GM18873 (cell line): ENCODE data around the gene FASTKD3.

Source experiments
- ATAC-seq: cut with Tn5 transposase; IDR thresholded peaks from one replicate; pipeline ENCODE4 v1.9.1; 2021; ENCODE audit warnings: mild to moderate bottlenecking, moderate library complexity, moderate number of reproducible peaks; ENCODE audit not compliant: unreplicated experiment, low FRiP score

FASTKD3 gene

DNA sequence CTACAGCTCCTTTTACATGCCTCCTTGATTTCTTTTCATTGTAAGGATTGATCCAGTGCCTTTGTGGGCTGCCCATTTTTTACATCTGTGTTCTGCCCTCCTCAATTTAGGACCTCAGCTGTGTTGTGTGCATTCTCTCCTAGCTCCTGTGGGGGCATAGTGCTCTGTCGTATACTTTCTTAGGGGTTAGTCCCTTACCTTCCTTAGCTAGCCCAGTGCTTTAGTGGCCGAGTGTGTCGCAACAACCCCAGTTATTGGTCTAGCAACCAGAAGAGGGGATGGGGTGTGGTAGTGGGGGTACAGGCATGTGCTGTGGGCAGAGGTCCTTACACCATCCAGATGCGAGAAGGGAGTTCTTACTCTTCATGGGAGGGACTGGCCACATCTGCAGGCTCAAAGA, 12.3 kb upstream of the FASTKD3 start:
- no peak for ATAC-seq

GRCh38 chr5:7878381-7878873, 9.6 kb upstream of the FASTKD3 start:
- peak; percentile 97 for ATAC-seq

DNA sequence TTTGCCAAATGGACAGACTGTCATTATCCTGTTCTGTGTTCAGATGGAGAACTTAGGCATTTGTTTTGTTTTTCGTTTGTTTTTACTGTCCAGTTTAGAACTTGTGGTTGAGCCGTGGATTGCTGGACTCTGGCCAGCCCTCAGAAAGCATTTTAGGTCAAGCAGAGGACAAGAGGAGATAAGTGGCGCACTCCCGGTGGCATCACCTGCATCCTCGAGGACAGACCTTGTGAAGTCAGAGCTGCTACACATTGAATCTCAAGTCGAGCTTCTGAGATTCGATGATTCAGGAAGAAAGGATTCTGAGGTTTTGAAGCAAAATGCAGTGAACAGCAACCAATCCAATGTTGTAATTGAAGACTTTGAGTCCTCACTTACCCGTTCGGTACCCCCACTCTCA, 9.0 kb upstream of the FASTKD3 start:
- ATAC-seq, result no peak

DNA sequence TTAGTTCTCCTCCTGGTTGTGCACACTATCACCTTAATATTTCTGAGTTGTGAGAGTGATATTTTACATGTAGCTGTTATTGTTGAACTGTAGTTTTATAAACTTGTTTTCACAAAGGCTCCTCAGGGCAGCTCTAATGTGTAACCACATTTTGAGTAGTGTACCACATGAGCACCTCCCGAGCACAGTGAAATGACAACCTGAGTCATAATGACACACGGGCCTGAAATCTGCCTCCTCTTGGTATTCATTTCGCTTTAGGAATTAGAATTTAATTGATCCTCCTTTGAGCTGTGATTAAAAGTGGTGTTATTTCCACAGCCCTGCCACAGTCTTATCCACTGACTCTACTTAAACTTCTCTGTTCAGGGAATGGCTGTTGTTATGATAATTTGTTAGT, 8.0 kb upstream of the FASTKD3 start:
- peak; percentile 37 for ATAC-seq

DNA sequence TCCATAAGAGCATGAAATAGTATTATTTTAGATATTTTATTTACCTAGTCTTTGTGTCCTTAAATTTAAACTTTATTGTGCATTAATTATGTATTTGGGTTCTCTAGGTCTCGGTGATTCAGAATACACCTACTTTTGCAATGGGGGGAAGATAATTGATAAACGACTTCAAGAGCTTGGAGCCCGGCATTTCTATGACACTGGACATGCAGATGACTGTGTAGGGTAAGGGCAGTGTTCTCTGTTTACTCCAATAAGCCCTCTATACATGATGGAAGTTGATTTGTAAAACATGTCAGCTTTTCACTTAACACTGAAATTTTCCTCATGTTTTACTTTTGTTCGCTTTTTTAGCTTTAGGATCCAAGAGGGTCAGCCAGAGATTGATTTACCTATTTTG, 6.3 kb upstream of the FASTKD3 start:
- ATAC-seq, result no peak

DNA sequence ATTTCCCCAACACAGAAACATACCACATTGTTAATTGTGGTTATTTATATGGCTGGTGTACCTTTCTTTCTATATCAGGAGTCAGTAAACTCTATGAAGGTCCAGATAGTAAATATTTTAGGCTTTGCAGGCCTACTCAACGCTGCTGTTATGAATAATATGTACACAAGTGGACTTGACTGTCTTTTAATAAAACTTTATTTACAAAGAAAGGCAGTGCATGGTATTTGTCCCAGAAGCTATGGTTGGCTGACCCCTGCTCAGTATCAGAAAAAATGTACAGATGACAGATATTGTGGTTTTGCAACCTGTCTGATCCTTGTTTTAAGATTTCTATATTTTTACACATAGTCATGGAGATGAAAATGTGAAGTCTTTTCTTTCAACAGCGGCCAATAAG, 5.8 kb upstream of the FASTKD3 start:
- ATAC-seq, result no peak

GRCh38 chr5:7873216-7873615, 4.4 kb upstream of the FASTKD3 start:
- ATAC-seq, result no peak

GRCh38 chr5:7872517-7873130, 3.8 kb upstream of the FASTKD3 start:
- ATAC-seq, result no peak

GRCh38 chr5:7871653-7872052, 2.8 kb upstream of the FASTKD3 start:
- ATAC-seq, result peak; percentile 23

DNA sequence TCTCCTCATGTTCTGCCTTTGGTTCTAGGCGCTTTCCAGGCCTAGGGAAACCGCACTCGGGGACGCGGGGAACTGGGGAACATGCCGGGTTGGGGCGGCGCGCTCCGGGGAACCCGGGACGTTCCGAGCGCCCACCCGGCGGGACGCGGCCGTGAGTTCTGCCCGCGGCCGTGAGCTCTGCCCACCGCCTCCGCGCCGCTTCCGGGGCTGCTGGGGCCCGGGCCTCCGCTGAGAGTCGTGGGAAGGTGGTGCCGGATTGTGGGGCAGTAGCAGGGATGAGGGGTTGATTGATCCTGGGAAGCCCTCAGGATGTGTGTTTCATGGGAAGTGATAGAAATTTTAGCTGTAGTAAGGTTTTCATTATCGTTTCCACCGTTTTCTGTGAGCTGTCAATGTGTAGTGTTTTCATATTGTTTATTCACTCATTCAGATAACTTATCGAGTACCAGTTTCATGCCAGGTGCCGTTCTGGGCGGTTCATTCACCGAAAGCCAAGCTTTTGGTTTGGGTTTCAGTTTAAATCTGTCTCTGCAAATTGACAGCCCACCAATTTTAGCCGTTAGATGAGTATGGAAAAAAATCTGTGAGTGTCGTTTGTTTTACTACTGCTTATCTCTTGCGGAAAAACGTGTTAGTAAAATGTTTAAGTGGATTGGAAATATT, 774 bp upstream of the FASTKD3 start:
- peak; percentile 33 for ATAC-seq

DNA sequence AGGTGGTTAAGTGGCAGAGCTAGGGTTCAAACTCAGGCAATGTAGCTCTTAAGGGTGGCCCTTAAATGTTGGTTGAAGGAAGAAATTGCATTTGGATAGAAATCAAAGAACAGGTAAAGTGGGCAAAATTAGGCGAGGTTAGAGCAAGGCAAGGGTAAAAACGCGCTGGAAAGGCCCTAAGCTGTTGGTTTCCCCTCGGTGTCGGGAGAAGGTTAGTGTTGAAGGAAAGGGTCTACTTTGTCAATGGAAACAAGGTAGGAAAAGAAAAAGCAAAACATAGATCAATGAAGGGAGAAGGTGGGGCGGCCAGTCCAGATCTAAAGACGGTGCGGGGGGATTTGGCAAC, 431 bp downstream of the FASTKD3 start:
- no peak for ATAC-seq

- no peak for ATAC-seq
These were observed 1.6 kb downstream of the FASTKD3 start for GRCh38 chr5:7867260-7867659.

DNA sequence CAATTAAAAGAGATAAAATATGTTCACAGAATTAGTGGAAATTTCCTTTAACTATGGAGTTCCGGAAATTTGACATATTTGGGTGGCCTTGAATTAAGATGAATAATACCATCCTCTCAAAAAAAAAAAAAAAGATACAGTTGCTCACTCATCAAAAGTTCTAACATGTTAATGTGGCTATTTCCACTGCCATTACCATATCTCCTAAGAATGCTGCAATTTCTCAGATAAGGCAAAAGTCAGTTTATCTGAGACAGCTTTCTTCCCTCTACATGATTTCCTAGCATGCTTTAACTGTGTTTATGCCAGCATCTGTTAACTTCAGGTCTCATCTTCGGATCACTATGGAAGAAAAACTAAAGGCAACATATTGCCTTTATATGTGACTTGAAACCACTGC, 2.6 kb downstream of the FASTKD3 start:
- no peak for ATAC-seq

GRCh38 chr5:7857926-7858632, 10.8 kb downstream of the FASTKD3 start:
- ATAC-seq, result no peak

DNA sequence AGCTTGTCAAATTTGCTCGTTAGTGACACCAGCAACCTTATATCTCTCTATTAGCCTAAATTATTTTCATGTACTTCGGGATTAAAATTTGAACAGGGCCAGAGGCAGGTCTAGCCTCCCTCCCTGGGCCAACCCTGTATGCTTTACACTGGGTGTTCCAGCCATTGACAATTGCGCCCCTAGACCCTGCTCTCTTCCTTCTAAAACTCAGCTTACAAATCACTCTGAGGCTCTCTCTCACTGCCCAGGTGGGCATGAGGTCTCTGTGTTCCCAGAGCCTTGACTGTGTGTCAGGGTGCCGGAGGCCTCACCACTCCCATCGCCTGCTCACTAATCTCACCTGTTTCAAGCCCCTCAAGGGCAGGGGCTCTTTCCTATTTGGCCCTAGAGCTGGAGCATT, 11.5 kb downstream of the FASTKD3 start:
- ATAC-seq, result no peak

DNA sequence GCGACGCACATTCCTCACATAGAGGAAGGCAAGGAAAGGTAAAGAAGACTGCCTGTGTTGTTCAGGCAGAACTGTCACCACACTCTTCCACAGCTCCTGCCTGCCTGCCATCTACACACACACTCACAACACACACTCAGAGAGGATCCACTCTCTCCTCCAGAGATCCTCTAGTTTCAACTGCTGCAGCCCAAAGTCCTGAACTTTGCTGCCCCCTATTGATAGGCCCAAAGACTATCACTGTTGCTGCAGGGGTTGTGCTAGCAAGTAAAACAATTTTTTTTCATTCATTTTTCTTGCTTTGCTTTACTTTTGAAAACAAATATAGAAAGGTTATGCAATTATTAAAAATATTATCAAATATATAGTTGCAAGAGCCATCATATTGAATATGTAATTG, 12.0 kb downstream of the FASTKD3 start:
- ATAC-seq, result no peak

DNA sequence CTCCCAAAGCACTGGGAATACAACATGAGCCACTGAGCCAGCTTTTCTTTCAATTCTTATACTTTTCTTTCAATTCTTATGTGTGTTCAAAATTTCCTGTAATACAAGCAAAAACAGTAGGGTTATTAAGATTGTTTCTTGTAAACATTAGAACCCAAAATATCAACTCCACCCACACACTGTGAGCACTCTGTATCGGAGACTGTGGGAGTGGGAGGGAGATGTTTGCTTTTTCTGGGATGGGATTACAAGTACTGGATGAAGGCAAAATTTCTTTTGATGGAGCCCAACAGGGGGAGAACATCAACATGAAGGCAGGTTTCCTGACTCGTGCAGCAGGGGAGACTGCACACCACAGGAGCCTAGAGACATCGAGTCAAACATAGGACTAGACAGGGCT, 13.2 kb downstream of the FASTKD3 start:
- no peak for ATAC-seq

DNA sequence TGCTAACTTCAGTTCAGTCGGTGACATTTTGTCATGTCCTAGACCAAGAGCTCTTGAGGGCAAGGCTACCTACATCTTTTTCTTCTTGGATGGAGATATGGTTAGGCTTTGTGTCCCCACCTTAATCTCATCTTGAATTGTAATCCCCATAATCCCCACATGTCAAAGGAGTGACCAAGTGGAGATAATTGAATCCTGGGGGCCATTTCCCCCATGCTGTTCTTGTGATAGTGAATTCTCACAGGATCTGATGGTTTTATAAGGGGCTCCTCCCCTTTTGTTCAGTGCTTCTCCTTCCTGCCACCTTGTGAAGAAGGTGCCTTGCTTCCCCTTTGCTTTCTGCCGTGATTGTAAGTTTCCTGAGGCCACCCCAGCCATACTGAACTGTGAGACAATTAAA, 15.8 kb downstream of the FASTKD3 start:
- ATAC-seq, result no peak

DNA sequence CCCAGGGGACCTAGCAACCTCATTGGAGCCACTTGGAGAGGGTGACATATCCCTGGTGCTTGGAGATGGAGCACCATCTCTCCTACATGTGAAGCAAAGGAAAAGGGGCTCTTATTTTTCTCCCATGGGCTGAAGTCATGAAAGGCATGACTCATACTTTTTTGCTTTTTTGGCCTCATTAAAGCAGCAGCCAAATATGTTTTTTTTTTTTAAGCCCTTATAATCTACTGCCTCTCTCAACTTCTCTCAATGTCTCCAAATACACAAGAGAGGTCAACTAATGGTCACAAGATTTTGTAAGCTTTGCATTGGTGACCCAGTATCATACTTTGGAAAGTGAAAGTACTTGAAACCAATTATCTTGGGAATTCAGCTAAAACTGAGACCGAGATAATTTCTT, 16.3 kb downstream of the FASTKD3 start:
- no peak for ATAC-seq

- ATAC-seq, result no peak
These were observed 17.1 kb downstream of the FASTKD3 start for GRCh38 chr5:7851617-7852289.

DNA sequence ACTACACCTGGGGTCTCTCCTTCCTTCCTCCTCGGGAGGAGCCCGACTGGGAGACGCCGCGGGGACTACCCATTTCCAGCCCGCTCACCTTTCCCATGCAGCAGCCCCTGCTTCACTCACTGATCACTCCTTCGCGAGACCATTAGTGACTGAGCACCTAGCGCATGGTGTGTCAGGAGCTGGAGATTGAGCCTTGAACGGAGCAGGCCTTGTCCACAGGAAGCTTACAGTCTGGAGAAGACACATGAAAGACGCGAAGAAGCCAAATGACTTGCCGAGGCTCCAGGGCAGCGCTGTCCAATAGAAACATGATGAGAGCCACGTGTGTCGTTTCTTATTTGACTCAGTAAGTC, 17.6 kb downstream of the FASTKD3 start:
- no peak for ATAC-seq
